SKM-1 (cell line): ENCODE measurements around the gene SEMA7A.

Experiments
- DNase-seq: peaks from one replicate; lab custom pipeline; 2025; ENCODE audit not compliant: unreplicated experiment; lab: John Stamatoyannopoulos, UW

Gene SEMA7A

DNA sequence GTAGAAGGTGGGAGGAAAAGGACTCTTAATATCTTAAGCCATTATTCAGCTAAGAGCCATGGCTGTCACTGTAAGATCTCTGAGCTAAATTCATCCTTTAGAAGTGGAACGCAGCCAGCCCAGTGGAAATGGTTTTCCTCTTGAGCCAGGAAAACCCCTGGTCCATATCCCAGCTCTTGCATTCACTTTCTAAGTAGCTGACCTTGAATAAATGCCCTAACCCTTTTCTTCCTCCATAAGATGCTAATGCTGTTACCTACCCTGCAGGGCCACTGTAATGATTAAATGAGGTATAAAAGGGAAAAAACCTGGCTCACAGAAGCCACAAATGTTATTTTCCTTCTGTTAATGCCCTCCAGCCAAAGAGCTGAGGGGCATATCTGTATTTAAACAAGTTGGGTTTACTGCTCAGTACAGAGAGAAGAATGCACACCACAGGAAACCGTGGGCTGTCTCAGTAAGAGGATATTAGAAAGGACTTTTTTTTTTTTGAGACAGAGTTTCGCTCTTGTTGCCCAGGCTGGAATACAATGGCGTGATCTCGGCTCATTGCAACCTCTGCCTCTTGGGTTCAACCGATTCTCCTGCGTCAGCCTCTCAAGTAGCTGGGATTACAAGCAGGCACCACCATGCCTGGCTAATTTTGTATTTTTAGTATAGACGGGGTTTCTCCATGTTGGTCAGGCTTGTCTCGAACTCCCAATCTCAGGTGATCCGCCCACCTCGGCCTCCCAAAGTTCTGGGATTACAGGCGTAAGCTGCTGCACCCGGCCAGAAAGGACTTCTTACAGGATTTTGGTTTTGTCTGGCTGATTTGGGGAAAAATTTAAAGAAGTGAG, 20.4 kb upstream of the SEMA7A start:
- no peak for DNase-seq

GRCh38 chr15:74451861-74452835, 18.4 kb upstream of the SEMA7A start:
- no peak for DNase-seq

- DNase-seq: no peak
These were observed 17.6 kb upstream of the SEMA7A start for GRCh38 chr15:74451322-74451721.

DNA sequence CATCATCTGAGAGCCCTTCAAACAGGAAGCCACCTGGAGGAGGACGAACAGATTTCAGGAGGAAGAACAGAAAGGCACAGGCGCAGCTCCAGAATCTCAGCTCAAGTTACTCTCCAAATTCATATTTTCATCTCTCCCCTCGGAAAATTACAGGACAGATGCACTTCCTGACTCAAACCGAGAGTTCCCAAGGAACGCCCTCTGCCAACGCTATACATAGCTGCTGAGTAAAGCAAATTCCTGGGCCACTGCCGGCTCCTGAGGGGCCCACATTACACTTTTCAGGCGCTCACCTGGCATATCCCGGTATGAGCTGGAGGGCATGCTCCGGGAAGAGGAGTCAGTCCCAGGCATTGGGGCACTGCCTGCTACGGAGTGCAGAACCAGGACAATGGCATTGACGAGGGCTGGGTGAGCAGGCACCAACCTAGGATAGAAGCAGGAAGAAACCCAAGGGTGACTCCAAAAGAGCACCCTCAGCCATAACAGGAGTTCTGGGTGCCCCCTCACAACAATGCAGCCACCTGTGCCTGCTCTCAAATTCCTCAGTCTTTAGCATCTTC, 16.0 kb upstream of the SEMA7A start:
- no peak for DNase-seq

GRCh38 chr15:74449095-74449494, 15.3 kb upstream of the SEMA7A start:
- DNase-seq: no peak

GRCh38 chr15:74445816-74446763, 12.3 kb upstream of the SEMA7A start:
- DNase-seq: no peak

DNA sequence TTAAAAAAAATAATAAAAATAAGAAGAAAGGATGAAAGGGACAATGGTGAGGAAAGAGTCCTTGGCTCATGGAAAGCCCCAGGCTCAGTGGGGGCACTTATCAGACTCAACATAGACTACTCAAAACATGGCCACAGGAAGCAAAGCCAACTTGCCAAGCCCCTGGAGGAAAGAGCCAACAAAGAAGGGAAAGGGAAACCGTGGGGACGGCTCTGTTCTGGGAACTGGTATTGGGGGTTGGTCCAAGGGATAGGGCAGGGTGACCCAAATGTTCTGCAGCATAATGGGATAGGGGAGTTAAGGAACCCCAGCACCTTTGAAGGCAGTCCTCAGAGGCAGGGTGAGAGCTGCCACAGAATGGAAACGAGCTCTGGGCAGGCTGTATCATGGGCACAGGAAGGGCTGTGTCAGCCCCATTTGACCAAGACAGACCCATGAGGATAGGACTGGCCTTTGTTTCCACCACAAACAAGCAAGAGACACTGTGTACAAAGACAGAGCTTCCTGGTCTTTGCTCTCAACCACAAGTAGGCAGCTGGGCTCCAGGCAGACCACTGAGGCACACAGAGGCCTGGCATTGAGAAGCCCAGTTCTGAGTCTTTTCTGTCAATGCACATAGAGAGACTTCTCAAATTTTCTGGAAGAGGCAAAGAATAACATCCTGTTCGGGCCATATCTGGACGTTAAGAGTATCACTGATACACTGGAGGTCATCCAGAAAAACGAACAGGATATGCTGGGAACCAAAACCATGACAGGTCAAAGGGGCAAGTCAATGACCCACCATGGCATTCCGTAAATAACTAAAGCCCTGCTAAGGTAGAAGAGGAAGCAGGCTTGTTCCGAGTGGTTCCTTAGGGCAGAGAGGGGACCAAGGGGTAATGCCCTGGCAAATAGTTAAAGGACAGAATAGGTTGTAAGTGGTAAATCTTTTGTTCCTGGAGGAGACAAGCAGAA, 10.6 kb upstream of the SEMA7A start:
- no peak for DNase-seq

GRCh38 chr15:74443100-74443909, 9.5 kb upstream of the SEMA7A start:
- DNase-seq: no peak

- no peak for DNase-seq
These were observed 8.8 kb upstream of the SEMA7A start for GRCh38 chr15:74442604-74443003.

- no peak for DNase-seq
These were observed 8.3 kb upstream of the SEMA7A start for GRCh38 chr15:74442063-74442462.

- DNase-seq: no peak
These were observed 7.6 kb upstream of the SEMA7A start for GRCh38 chr15:74441248-74441941.

DNA sequence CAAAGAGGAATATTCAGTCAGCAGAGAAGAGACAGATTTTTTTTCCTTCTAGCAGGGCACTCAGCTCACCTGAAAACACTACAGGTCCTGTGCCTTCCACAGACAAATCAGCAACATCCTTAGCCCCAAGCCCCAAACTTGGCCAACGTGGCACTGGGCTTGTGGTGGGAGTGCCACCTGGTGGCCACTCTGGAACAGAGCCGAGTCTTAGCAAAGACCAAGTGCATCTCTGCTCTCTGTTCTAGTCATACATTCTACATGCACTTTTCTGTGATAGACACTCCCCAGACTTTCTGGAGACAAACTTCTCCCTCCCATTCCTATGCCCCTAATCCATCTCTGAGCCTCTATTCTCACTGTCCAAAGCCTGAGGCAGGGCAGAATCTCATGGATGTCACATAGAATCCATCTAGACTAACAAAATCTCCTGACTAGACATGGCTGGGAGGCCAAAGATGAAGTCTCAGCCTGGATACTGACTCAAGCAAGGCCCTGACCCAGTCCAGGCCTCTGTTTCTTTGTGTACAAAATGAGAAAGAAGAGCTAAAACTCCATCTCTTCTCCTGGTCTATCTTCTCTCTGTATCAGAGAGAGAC, 5.1 kb upstream of the SEMA7A start:
- peak; percentile 43 for DNase-seq

- DNase-seq: no peak
These were observed 4.4 kb upstream of the SEMA7A start for GRCh38 chr15:74438206-74438605.

GRCh38 chr15:74434263-74435136, 742 bp upstream of the SEMA7A start:
- DNase-seq: no peak

DNA sequence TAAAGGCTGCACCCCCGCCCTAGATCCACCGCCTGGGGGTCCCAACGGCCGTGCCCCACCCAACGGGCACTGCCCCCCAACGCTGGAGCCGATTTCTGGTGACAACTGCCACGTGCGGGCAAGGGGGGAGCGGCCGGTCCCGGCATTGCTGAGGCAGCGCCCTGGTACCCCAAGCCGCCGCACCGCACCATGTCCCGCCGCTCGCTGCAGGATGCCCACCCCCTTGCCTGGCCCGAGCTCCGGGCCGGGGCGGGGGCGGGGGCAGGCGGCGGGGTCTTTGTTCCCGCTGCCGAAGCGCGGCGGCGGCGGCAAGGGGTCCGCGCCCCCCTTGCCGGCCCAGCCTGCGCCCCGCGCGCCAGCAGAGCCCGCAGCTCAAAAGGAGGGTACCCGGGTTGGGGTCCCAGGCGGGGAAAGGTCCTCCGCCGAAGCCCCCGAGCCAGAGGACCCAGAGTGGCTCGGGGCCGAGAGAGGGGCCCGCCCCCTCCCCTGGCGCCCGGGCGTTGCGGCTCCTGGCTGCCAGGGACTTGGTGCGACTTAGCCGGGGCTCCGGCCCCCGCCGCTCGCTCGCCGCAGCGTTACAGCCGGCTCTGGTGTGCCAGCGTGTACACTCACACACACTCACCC, 678 bp downstream of the SEMA7A start:
- no peak for DNase-seq
